GM20000 (cell line): ENCODE measurements around the gene LRP5.

Experiments
- DNase-seq: peaks from one replicate; pipeline ENCODE4 v3.0.0; 2012; ENCODE audit warnings: low spot score
- TF ChIP-seq, protein P1 (sequence below): IDR thresholded peaks from 2 replicates; pipeline ENCODE4 v1.5.1; 2012; ENCODE audit warnings: mild to moderate bottlenecking, control low read depth; ENCODE audit errors: extremely low read depth, missing control alignments

Gene LRP5

GRCh38 chr11:68287419-68287818 is 25.0 kb upstream of the LRP5 start:
- DNase-seq, result no peak
- TF ChIP-seq, protein P1, sequence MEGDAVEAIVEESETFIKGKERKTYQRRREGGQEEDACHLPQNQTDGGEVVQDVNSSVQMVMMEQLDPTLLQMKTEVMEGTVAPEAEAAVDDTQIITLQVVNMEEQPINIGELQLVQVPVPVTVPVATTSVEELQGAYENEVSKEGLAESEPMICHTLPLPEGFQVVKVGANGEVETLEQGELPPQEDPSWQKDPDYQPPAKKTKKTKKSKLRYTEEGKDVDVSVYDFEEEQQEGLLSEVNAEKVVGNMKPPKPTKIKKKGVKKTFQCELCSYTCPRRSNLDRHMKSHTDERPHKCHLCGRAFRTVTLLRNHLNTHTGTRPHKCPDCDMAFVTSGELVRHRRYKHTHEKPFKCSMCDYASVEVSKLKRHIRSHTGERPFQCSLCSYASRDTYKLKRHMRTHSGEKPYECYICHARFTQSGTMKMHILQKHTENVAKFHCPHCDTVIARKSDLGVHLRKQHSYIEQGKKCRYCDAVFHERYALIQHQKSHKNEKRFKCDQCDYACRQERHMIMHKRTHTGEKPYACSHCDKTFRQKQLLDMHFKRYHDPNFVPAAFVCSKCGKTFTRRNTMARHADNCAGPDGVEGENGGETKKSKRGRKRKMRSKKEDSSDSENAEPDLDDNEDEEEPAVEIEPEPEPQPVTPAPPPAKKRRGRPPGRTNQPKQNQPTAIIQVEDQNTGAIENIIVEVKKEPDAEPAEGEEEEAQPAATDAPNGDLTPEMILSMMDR, result no peak

DNA sequence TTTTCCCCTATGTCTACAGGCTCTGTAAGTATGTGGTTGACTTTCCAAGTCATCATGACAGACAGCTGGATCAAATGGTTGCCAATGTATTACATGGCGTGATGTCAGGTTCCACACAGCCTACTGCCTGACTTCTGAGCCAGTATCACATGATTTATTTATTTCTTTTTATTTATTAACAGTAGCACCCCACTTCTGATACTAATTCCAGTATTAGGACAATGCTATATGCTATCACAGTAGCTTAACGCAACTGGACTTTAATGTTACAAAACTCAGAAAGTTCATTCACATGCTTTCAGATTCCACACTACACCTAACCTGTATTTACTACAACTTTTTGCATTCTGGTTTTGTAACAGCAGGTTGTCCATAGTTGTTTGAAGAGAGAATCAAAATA is 22.9 kb upstream of the LRP5 start:
- TF ChIP-seq, protein P1, result no peak
- DNase-seq, result no peak

DNA sequence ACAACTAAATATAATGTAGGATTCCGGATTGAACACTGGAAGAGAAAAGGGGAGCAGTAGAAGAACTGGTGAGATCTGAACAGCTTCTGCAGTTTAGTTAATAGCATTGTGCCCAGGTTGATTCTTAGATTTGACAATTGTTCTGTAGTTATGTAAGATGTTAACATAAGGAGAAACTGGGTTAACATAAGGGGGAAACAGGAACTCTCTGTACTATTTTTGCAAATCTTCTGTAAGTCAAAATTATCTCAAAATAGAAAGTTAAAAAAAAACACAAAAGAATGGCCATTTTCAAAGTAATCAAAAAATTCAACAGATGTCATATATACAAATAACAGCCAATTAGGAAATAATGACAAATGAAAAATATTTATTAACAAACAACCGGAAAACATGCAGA is 18.7 kb upstream of the LRP5 start:
- no peak for DNase-seq
- TF ChIP-seq, protein P1, result no peak

GRCh38 chr11:68295271-68295670 is 17.1 kb upstream of the LRP5 start:
- TF ChIP-seq, protein P1, result no peak
- no peak for DNase-seq

DNA sequence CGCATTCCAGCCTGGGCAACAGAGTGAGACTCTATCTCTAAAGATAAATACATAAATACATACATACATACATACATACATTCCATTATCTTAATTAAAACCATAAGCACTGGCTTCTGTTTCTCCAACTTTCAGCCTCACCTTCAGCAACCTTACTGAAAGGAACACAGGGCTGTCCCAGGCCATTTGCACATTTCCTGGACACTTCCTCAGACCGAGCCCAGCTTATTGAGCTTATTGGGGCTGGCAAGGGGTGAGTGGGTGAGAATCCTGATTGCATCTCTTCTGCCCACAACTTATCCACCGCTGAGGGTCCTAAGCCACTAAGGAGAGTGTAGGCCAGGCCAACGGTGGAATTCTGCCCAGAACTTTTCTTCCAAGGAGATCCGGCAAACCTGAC is 16.5 kb upstream of the LRP5 start:
- TF ChIP-seq, protein P1, result no peak
- no peak for DNase-seq

DNA sequence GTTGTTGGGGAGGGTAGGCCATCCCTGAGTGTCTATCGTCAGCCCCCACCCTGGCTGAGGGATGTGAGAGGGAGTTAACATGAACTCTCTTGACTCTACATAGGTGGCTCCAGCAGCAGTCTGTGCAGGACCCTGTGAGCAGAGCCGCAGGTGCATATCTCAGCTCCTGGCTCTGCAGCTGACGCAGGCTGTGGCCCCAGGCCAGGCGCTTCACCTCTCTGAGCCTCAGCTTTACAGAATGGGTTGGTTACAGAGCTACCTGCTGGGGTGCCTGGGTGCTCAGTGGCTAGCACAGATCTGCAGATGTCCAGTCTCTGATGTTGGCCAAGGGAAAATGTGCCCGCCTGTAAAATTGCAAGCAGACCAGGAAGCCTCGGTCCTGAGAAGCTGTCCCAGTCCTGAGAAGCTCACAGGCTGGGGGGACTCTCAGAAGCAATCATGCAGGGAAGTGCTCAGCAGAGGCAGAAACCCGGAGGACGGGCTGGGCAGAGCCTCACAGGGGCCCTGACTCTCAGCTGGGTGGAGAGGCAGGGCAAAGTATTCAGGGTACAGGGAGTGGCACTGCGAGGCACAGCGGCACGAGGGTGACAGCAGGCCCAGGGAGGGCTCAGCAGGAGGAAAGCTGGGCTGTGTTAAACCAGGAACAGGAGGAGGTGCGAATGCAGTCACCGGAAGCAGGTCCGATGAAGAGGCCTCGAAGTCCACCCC is 15.9 kb upstream of the LRP5 start:
- TF ChIP-seq, protein P1, result no peak
- no peak for DNase-seq

DNA sequence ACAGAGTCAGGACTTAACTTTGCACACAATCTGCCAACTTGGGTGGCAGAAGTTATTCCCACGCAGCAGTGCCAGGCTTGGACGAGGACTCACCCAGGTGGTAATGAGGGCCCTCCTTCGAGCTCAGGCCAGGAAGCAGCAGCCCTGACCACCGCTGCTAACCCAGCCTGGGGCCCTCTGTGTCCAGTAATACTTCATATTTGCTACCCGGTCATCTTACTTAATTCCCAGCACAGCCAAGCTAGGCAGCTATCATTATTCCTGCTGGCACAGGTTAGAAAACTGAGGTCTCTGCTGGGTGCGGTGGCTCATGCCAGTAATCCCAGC is 15.4 kb upstream of the LRP5 start:
- TF ChIP-seq, protein P1, result no peak
- DNase-seq, result no peak
